Activated CD8-positive, alpha-beta memory T cell treated with anti-CD3 and anti-CD28 coated beads for 4 hours (primary cell): ENCODE measurements around the gene SRR.

Source experiments
- DNase-seq, 2 donors: peaks; one replicate each; pipeline ENCODE4 v3.0.0-alpha.2; 2020; ENCODE audit warnings: low read depth in 2 of 2

The SRR gene

GRCh38 chr17:2343421-2343820, 39.7 kb downstream of the SRR start:
- peak in 1 of 2 donors; percentile 23 for DNase-seq

GRCh38 chr17:2344528-2344927, 40.8 kb downstream of the SRR start:
- no peak for DNase-seq

DNA sequence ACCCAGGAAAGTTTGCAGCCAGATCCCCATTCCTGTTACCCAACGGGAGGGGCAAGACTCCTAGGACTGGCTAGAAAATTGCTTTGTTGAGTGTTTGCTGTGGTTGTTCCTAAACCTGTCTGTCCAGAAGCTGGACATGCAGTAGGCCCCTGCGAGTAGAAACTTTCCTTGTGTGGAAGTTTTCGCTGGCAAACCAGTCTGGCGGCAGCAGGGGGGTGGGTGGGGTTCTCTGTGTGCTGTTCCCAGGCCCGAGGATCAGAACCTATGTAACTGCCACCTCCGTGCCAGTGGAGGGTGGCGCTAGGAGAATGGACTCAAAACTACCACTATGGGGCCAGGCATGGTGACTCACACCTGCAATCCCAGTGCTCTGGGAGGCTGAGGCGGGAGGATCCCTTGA, 42.7 kb downstream of the SRR start:
- no peak for DNase-seq

DNA sequence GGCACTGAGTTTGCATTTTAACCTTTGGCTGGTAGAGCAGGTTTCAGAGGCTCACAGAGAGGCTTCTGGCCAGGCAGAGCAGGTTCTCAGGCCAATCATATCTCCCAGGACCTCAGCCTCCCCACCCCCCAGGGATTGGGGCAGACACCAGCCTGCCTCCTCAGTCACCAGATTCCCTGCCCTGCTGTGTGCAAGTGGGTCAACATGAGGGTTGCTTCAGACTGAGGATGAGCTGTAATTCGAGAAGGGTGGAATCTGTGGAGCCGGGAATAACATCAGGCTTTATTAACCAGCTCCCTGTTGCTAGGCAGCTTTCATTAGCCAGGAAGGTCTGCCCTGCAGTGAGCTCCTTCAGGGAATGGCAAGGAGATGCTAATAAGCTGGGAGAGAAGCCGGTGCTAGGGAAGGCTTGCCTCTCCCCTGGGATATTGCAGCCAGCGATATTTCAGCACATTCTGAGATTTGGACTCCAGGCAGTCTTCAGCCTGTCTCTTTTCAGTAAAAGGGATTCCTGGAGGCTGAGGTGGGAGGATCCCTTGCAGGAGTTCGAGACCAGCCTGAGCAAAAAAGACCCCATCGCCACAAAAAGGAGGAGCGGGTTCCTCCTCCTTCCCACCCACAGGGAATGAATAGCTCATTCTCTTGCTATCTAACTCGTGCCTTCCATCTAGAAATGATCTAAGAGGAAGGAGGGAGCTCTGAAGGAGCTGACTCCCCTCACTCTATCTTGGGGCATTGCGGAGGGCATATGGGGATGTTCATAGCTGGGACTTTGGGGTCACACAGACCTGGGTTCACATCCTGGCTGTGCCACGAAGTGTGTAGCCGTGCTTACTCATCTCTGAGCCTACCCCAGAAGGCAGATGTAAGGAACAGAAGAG, 44.3 kb downstream of the SRR start:
- DNase-seq: no peak

GRCh38 chr17:2351269-2351668, 47.5 kb downstream of the SRR start:
- no peak for DNase-seq

- DNase-seq: no peak
These were observed 50.6 kb downstream of the SRR start for GRCh38 chr17:2354311-2354710.

DNA sequence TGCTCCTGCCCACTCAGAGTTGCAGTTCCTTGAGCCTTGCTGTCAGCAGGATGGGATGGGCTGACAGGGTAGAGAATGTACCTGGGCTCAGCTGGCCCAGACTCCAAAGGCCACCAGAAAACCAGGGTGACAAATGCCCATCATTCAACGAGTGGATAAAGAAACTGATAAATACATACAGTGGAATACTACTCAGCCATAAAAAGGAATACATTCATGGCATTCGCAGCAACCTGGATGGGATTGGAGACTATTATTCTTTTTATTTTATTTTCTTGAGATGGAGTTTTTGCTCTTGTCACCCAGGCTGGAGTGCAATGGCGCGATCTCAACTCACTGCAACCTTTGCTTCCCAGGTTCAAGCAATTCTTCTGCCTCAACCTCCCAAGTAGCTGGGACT, 53.5 kb downstream of the SRR start:
- no peak for DNase-seq

DNA sequence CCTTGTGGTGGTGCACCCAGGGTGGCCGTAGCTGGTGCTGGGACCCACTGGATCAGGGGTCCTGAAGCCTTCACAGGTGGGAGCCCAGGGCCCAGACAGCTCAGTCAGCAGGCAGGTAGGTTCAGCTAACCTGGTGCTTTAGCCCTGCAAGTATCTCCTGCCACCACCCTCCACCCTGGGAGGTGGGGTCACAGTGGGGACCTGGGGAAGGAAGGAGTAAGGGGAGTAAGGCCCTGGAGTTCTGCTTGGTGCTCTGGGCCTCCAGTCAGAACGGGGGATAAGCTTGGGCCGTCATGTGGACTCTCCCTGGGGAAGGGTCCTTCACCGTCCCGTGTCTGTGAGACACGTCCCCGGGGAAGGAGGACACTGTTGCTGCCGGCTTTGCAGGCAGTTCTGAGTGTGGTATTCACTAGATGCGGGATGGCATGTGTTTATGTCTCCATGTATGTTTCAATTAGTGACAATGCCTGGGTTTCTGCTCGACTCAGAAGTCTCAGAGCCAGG, 54.2 kb downstream of the SRR start:
- DNase-seq: no peak

- no peak for DNase-seq
These were observed 57.4 kb downstream of the SRR start for GRCh38 chr17:2361010-2361760.

DNA sequence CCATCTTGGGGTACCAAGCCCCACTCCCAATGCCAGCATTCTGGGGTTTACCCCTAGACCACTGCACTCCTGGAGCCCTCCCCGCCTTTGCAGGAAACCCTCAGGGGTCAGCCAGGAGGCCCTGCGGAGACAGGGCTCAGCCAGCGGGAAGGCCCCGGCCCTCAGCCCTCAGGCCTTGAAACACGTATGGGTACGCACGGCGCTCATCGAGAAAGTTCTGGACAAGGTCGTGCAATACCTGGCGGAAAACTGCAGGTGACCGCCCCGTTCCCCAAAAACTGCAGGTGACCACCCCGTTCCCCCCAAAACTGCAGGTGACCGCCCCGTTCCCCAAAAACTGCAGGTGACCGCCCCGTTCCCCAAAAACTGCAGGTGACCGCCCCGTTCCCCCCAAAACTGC, 58.3 kb downstream of the SRR start:
- DNase-seq: no peak

- DNase-seq: no peak
These were observed 58.7 kb downstream of the SRR start for GRCh38 chr17:2362416-2362815.

- DNase-seq: no peak
These were observed 59.1 kb downstream of the SRR start for GRCh38 chr17:2362881-2363280.

GRCh38 chr17:2363318-2363717, 59.6 kb downstream of the SRR start:
- DNase-seq: no peak

GRCh38 chr17:2363851-2364762, 60.4 kb downstream of the SRR start:
- no peak for DNase-seq

- DNase-seq: no peak
These were observed 61.0 kb downstream of the SRR start for GRCh38 chr17:2364763-2365116.

DNA sequence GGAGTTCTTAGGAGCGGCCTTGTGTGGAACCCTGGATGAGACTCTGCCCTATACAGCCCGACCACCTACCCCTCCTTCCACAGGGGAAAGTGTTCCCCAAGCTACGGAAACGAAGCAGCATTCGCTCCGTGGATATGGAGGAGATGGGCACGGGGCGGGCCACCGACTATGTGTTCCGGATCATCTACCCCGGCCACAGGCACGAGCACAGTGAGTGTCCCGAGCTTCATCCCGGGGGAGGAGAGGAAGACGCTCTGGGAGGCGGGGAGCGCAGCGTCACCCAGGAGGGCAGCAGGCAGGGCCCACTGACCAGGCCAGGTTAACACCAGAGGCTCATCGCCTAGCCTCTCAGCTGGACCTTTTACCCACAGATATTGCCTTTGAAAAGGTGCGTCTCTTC, 61.4 kb downstream of the SRR start:
- no peak for DNase-seq

- no peak for DNase-seq
These were observed 63.2 kb downstream of the SRR start for GRCh38 chr17:2366747-2367494.

DNA sequence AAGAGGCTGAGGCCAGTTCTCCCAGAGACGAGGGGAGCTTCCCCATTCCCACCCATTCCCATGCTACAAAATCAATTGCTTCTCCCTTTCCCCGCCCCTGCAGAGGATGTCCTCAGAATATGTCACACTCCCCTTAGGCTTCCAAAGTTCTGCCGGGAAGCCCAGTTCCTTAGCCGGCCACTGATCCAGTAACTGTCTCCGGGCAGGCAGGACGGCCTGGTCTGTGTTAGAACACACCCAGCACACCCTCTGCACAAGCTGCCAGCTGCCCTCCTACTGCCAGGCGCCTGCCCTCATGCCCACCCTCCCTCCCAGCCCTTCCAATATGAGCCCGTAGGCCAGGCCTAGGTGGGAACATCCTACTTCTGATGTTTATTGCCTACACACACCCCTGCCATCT, 64.6 kb downstream of the SRR start:
- no peak for DNase-seq

GRCh38 chr17:2369039-2369438, 65.3 kb downstream of the SRR start:
- DNase-seq: no peak

GRCh38 chr17:2369551-2370210, 65.9 kb downstream of the SRR start:
- no peak for DNase-seq

DNA sequence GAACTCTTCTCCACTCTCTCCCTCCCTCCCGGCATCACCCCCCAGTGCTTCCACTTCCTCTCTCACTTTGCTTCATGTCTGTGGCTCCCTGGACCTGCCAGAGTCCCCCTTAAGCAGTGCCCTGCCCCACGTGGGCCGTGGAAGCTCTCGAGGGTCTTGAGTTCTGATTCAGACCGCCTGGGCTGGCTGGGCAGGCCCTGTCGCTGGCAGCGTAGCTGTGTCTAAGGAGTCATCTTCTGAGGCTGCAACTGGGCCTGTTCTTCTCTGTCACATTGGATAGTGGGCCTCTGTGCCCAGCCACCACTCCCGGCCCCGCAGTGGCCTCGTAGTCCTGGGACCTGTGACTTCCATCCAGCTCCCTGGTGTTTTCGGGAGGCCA, 66.5 kb downstream of the SRR start:
- no peak for DNase-seq
